ENCODE measurements around the gene NUTF2.
"Not testable (repeated sequence)": the region's sequence is repeated elsewhere in the genome, so short reads cannot be mapped to it uniquely, and the experiment has no call there.

- not testable (repeated sequence) for TF ChIP-seq CTCF (IDR thresholded peaks at IDR 0.05; ENCODE audit: low read depth, low read length, poor library complexity, severe bottlenecking); EZH2phosphoT487 (IDR thresholded peaks at IDR 0.05; ENCODE audit: borderline replicate concordance, low read length)
These were observed 17.3 kb downstream of the NUTF2 start for GRCh38 chr16:67864044-67864443.
